GM23338 (cell line): ENCODE measurements around the gene DNAAF9. TPM values are rescaled to one million over a fixed set of nuclear protein-coding genes. Genes with fewer than 3 reads are reported as not detected.

Experiments used
- ATAC-seq: fragments of 200-7000 bp; cut with Tn5 transposase; 3 replicates; pipeline ENCODE4 v1.9.1; 2020
- DNase-seq: peaks from one replicate; pipeline ENCODE4 v3.0.0-alpha.2; 2015; ENCODE audit warnings: low spot score
- H2AFZ ChIP-seq: fragments of 200-600 bp; sonication (generic); 2 replicates; pipeline ENCODE4 v1.8.0; 2016; ENCODE audit warnings: antibody characterized with exemption, mild to moderate bottlenecking, moderate library complexity
- H3F3A ChIP-seq: fragments of 200-600 bp; sonication (generic); replicated peaks from 2 replicates; pipeline ENCODE4 v1.8.0; 2017; ENCODE audit warnings: antibody characterized with exemption, mixed run types, low read depth
- H3K27ac ChIP-seq: fragments of 200-600 bp; sonication (generic); 2 replicates; pipeline ENCODE4 v1.6.1; 2016; ENCODE audit warnings: low read depth
- H3K27me3 ChIP-seq: fragments of 200-600 bp; sonication (generic); 2 replicates; pipeline ENCODE4 v1.8.0; 2016; ENCODE audit warnings: mild to moderate bottlenecking, mixed run types, moderate library complexity; ENCODE audit not compliant: insufficient read depth
- H3K36me3 ChIP-seq: fragments of 200-600 bp; sonication (generic); 2 replicates; pipeline ENCODE4 v1.8.0; 2016; ENCODE audit warnings: mild to moderate bottlenecking; ENCODE audit not compliant: insufficient read depth
- H3K4me1 ChIP-seq: fragments of 200-600 bp; sonication (generic); 2 replicates; pipeline ENCODE4 v1.8.0; 2016; ENCODE audit warnings: mild to moderate bottlenecking, moderate library complexity; ENCODE audit not compliant: insufficient read depth
- H3K4me2 ChIP-seq: fragments of 200-600 bp; sonication (generic); 2 replicates; pipeline ENCODE4 v1.7.1; 2017; ENCODE audit warnings: mixed run types
- H3K4me3 ChIP-seq: fragments of 200-600 bp; sonication (generic); 2 replicates; pipeline ENCODE4 v1.6.1; 2016; ENCODE audit warnings: mixed run types
- H3K79me2 ChIP-seq: fragments of 200-600 bp; sonication (generic); replicated peaks from 2 replicates; pipeline ENCODE4 v1.8.0; 2017; ENCODE audit warnings: mild to moderate bottlenecking; ENCODE audit not compliant: insufficient read depth
- H3K9me2 ChIP-seq: fragments of 200-600 bp; sonication (generic); 2 replicates; pipeline ENCODE4 v1.8.0; 2017; ENCODE audit not compliant: insufficient read depth
- H4K20me1 ChIP-seq: fragments of 200-600 bp; sonication (generic); replicated peaks from 2 replicates; pipeline ENCODE4 v1.8.0; 2017; ENCODE audit warnings: mild to moderate bottlenecking; ENCODE audit not compliant: insufficient read depth
- H3K27ac Mint-ChIP-seq: 2 replicates; pipeline ENCODE4 v1.8.0; 2020; ENCODE audit warnings: inconsistent platforms, mild to moderate bottlenecking, moderate library complexity, mixed read lengths
- H3K27me3 Mint-ChIP-seq: 3 replicates; pipeline ENCODE4 v1.8.0; 2022; ENCODE audit warnings: low read depth, mild to moderate bottlenecking, moderate library complexity, mixed read lengths, inconsistent platforms; ENCODE audit not compliant: insufficient read depth, poor library complexity
- H3K36me3 Mint-ChIP-seq: 3 replicates; pipeline ENCODE4 v1.8.0; 2021; ENCODE audit warnings: low read depth, mild to moderate bottlenecking, inconsistent platforms, moderate library complexity, mixed read lengths
- H3K4me1 Mint-ChIP-seq: 3 replicates; pipeline ENCODE4 v1.8.0; 2020; ENCODE audit warnings: mild to moderate bottlenecking, inconsistent platforms, mixed read lengths
- H3K4me3 Mint-ChIP-seq: 3 replicates; pipeline ENCODE4 v1.8.0; 2021; ENCODE audit warnings: moderate library complexity, mild to moderate bottlenecking, inconsistent platforms, mixed read lengths
- H3K9me3 Mint-ChIP-seq: 3 replicates; pipeline ENCODE4 v1.8.0; 2020; ENCODE audit warnings: moderate library complexity, mild to moderate bottlenecking, inconsistent platforms, mixed read lengths
- CREB1 ChIP-seq: fragments of 250-450 bp; sonication (Bioruptor Pico); IDR thresholded peaks from 2 replicates; pipeline ENCODE4 v1.5.0; 2020; ENCODE audit warnings: low read depth, mild to moderate bottlenecking, moderate library complexity
- EZH2 ChIP-seq: fragments of 200-600 bp; sonication (generic); IDR thresholded peaks from one replicate; pipeline ENCODE4 v1.8.0; 2017; ENCODE audit warnings: antibody characterized with exemption, mild to moderate bottlenecking, low read depth; ENCODE audit not compliant: unreplicated experiment
- JUNB ChIP-seq: IDR thresholded peaks from one replicate; pipeline ENCODE4 v1.6.1; 2016; ENCODE audit warnings: antibody characterized with exemption; ENCODE audit not compliant: unreplicated experiment
- NANOG ChIP-seq: IDR thresholded peaks from 2 replicates; pipeline ENCODE4 v1.6.1; 2016; ENCODE audit warnings: antibody characterized with exemption, borderline replicate concordance
- POLR2AphosphoS5 ChIP-seq: IDR thresholded peaks from 2 replicates; pipeline ENCODE4 v1.6.1; 2016; ENCODE audit warnings: antibody characterized with exemption, low read depth
- STAT1 ChIP-seq: IDR thresholded peaks from one replicate; pipeline ENCODE4 v1.6.1; 2016; ENCODE audit warnings: antibody characterized with exemption; ENCODE audit not compliant: unreplicated experiment
- ZNF114 ChIP-seq: fragments of 250-450 bp; sonication (Bioruptor Pico); IDR thresholded peaks from 2 replicates; pipeline ENCODE4 v1.5.0; 2020; ENCODE audit warnings: mild to moderate bottlenecking, moderate library complexity
- ZNF331 ChIP-seq: fragments of 250-450 bp; sonication (Bioruptor Pico); IDR thresholded peaks from 2 replicates; pipeline ENCODE4 v1.5.0; 2020; ENCODE audit warnings: low read depth, mild to moderate bottlenecking, moderate library complexity
- polyA plus RNA-seq: library from polyadenylated mRNA; unstranded; fragments of >200 nt; fragmentation: Nextera tagmentation; extraction: Ambion mirVana; gene quantifications from 2 replicates; pipeline ENCODE4 v1.2.1, GENCODE V29; 2016
- total RNA-seq: library from RNA; depleted of rRNA; stranded (reverse); fragments of >200 nt; shearing (Covaris generic); gene quantifications from 2 replicates; pipeline ENCODE4 v1.2.3, GENCODE V29; 2014
- TF ChIP-seq, protein P1 (sequence below), 2 experiments: fragments of 200-600 bp in 1 of 2; sonication (generic) in 1 of 2; conservative IDR thresholded peaks; 2 replicates each; pipeline versions ENCODE4 v1.5.1 to v1.6.1; 2016 to 2017; ENCODE audit warnings: antibody characterized with exemption in 2 of 2, low read depth in 2 of 2, mild to moderate bottlenecking in 2 of 2, moderate library complexity in 1 of 2
- TF ChIP-seq, protein P2 (sequence below): IDR thresholded peaks from 2 replicates; pipeline ENCODE4 v1.6.1; 2016; ENCODE audit warnings: antibody characterized with exemption
- TF ChIP-seq, protein P3 (sequence below): fragments of 250-450 bp; sonication (Bioruptor Pico); IDR thresholded peaks from 2 replicates; pipeline ENCODE4 v1.5.0; 2020; ENCODE audit warnings: mild to moderate bottlenecking, moderate library complexity

Gene DNAAF9
- total and polyA plus RNA-seq, 2 experiments from 2014 or later, result 2.4 to 4.8 TPM

DNA sequence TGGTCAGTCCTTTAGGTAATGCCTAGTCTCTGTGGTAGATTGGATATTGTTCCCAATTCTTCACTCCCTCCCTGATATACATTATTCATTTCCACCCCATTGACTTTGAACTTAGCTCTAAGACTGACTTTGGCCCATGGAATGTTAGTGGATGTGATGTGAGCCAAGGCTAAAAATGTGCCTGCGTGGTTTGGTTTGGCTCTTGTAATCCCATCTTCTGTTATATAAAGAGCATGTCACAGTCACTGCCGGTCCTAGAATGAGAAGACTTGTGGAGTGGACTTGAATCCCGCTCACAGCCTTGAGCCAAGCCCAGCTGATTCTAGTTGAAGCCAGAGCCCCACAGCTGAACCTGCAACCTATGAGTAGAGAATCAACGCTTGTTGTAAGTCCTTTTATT, 23.6 kb upstream of the DNAAF9 start:
- H3K4me1 ChIP-seq, result no peaks in the 10 kb centered on the region
- no peak overlapping the region for H3K27ac ChIP-seq
- H3K36me3 Mint-ChIP-seq, result no peaks in the 10 kb centered on the region
- no peaks in the 10 kb centered on the region for H3F3A ChIP-seq
- TF ChIP-seq, protein P1, sequence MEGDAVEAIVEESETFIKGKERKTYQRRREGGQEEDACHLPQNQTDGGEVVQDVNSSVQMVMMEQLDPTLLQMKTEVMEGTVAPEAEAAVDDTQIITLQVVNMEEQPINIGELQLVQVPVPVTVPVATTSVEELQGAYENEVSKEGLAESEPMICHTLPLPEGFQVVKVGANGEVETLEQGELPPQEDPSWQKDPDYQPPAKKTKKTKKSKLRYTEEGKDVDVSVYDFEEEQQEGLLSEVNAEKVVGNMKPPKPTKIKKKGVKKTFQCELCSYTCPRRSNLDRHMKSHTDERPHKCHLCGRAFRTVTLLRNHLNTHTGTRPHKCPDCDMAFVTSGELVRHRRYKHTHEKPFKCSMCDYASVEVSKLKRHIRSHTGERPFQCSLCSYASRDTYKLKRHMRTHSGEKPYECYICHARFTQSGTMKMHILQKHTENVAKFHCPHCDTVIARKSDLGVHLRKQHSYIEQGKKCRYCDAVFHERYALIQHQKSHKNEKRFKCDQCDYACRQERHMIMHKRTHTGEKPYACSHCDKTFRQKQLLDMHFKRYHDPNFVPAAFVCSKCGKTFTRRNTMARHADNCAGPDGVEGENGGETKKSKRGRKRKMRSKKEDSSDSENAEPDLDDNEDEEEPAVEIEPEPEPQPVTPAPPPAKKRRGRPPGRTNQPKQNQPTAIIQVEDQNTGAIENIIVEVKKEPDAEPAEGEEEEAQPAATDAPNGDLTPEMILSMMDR (conservative IDR thresholded peaks at IDR 0.05; ENCODE audit: low read depth in 2 of 2), result no peak
- TF ChIP-seq JUNB, result no peak
- TF ChIP-seq EZH2, result no peak
- no peak for TF ChIP-seq NANOG
- TF ChIP-seq CREB1 (CRISPR knock-in tag), result no peak
- TF ChIP-seq ZNF114 (CRISPR knock-in tag), result no peak
- no peaks in the 10 kb centered on the region for H3K27me3 ChIP-seq
- no peak for DNase-seq
- no peak overlapping the region for H2AFZ ChIP-seq
- no peaks in the 10 kb centered on the region for H4K20me1 ChIP-seq
- H3K4me3 Mint-ChIP-seq, result no peak overlapping the region
- no peaks in the 10 kb centered on the region for H3K36me3 ChIP-seq
- H3K27ac Mint-ChIP-seq, result no peak overlapping the region
- H3K4me2 ChIP-seq, result no peak overlapping the region
- H3K9me3 Mint-ChIP-seq, result no peaks in the 10 kb centered on the region
- peaks cover 3% of the 10 kb centered on the region; the same call in 2 of the 3 replicates for H3K4me1 Mint-ChIP-seq
- H3K9me2 ChIP-seq, result no peaks in the 10 kb centered on the region; the same call in 1 of the 2 replicates
- no peak for ATAC-seq
- no peaks in the 10 kb centered on the region for H3K79me2 ChIP-seq
- H3K4me3 ChIP-seq, result no peak overlapping the region
- H3K27me3 Mint-ChIP-seq, result peaks cover 2% of the 10 kb centered on the region

DNA sequence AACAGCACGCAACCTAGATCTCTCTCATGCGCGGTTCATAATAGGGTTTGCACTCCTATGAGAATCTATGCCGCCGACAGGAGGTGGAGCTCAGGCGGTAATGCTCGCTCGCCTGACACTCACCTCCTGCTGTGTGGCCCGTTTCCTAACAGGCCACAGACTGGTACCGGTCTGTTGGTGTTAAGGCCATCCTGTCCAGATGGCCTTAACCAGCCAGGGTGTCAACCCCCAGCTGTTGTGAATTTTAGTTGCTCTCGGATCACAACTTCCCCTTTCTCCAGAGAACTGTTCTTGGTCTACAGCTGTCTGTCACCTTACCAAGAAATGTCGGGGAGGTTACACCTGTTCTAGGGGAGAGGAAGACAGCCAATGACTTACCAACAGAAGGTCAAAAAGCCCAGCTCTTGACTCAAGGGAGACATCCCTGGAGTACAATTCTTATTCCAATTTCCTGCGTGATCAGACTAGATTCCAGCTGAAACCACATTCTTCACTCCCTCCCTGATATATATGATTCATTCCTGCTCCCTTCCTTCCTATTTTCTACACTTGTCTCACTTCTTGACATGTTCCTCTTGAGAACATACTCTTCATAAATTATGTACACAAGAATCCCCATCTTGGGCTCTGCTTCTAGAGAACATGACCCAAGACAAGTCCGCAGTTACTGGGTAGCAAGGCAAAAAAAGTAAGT, 23.1 kb upstream of the DNAAF9 start:
- no peak overlapping the region for H3K4me2 ChIP-seq
- H3K36me3 ChIP-seq, result no peaks in the 10 kb centered on the region
- H3K4me1 ChIP-seq, result no peaks in the 10 kb centered on the region
- Mint-ChIP-seq H3K27me3 (peaks cover 2% of the 10 kb centered on the region), H3K4me1 (peaks cover 3% of the 10 kb centered on the region; the same call in 2 of the 3 replicates), H3K27ac (no peak overlapping the region), H3K36me3 (no peaks in the 10 kb centered on the region), H3K9me3 (no peaks in the 10 kb centered on the region), H3K4me3 (no peak overlapping the region)
- H3K4me3 ChIP-seq, result no peak overlapping the region
- ATAC-seq (no peak), DNase-seq (no peak)
- no peaks in the 10 kb centered on the region for H4K20me1 ChIP-seq
- H3K9me2 ChIP-seq, result no peaks in the 10 kb centered on the region; the same call in 1 of the 2 replicates
- no peaks in the 10 kb centered on the region for H3K79me2 ChIP-seq
- H3K27me3 ChIP-seq, result no peaks in the 10 kb centered on the region
- no peak overlapping the region for H2AFZ ChIP-seq
- no peaks in the 10 kb centered on the region for H3F3A ChIP-seq
- H3K27ac ChIP-seq, result no peak overlapping the region
- TF ChIP-seq ZNF331 (CRISPR knock-in tag) (no peak), STAT1 (no peak), JUNB (no peak), EZH2 (no peak), POLR2AphosphoS5 (no peak)
- TF ChIP-seq, protein P2, sequence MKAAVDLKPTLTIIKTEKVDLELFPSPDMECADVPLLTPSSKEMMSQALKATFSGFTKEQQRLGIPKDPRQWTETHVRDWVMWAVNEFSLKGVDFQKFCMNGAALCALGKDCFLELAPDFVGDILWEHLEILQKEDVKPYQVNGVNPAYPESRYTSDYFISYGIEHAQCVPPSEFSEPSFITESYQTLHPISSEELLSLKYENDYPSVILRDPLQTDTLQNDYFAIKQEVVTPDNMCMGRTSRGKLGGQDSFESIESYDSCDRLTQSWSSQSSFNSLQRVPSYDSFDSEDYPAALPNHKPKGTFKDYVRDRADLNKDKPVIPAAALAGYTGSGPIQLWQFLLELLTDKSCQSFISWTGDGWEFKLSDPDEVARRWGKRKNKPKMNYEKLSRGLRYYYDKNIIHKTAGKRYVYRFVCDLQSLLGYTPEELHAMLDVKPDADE, result no peak
- TF ChIP-seq, protein P3, sequence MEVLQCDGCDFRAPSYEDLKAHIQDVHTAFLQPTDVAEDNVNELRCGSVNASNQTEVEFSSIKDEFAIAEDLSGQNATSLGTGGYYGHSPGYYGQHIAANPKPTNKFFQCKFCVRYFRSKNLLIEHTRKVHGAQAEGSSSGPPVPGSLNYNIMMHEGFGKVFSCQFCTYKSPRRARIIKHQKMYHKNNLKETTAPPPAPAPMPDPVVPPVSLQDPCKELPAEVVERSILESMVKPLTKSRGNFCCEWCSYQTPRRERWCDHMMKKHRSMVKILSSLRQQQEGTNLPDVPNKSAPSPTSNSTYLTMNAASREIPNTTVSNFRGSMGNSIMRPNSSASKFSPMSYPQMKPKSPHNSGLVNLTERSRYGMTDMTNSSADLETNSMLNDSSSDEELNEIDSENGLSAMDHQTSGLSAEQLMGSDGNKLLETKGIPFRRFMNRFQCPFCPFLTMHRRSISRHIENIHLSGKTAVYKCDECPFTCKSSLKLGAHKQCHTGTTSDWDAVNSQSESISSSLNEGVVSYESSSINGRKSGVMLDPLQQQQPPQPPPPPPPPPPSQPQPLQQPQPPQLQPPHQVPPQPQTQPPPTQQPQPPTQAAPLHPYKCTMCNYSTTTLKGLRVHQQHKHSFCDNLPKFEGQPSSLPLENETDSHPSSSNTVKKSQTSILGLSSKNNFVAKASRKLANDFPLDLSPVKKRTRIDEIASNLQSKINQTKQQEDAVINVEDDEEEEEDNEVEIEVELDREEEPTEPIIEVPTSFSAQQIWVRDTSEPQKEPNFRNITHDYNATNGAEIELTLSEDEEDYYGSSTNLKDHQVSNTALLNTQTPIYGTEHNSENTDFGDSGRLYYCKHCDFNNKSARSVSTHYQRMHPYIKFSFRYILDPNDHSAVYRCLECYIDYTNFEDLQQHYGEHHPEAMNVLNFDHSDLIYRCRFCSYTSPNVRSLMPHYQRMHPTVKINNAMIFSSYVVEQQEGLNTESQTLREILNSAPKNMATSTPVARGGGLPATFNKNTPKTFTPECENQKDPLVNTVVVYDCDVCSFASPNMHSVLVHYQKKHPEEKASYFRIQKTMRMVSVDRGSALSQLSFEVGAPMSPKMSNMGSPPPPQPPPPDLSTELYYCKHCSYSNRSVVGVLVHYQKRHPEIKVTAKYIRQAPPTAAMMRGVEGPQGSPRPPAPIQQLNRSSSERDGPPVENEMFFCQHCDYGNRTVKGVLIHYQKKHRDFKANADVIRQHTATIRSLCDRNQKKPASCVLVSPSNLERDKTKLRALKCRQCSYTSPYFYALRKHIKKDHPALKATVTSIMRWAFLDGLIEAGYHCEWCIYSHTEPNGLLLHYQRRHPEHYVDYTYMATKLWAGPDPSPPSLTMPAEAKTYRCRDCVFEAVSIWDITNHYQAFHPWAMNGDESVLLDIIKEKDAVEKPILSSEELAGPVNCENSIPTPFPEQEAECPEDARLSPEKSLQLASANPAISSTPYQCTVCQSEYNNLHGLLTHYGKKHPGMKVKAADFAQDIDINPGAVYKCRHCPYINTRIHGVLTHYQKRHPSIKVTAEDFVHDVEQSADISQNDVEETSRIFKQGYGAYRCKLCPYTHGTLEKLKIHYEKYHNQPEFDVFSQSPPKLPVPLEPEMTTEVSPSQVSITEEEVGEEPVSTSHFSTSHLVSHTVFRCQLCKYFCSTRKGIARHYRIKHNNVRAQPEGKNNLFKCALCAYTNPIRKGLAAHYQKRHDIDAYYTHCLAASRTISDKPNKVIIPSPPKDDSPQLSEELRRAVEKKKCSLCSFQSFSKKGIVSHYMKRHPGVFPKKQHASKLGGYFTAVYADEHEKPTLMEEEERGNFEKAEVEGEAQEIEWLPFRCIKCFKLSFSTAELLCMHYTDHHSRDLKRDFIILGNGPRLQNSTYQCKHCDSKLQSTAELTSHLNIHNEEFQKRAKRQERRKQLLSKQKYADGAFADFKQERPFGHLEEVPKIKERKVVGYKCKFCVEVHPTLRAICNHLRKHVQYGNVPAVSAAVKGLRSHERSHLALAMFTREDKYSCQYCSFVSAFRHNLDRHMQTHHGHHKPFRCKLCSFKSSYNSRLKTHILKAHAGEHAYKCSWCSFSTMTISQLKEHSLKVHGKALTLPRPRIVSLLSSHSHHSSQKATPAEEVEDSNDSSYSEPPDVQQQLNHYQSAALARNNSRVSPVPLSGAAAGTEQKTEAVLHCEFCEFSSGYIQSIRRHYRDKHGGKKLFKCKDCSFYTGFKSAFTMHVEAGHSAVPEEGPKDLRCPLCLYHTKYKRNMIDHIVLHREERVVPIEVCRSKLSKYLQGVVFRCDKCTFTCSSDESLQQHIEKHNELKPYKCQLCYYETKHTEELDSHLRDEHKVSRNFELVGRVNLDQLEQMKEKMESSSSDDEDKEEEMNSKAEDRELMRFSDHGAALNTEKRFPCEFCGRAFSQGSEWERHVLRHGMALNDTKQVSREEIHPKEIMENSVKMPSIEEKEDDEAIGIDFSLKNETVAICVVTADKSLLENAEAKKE, result no peak
